Loucy (cell line): ENCODE data around the gene NOL6.
"Not testable (repeated sequence)": the region's sequence is repeated elsewhere in the genome, so short reads cannot be mapped to it uniquely, and the experiment has no call there.

Experiments
- EZH2phosphoT487 ChIP-seq: fragments of 200-600 bp; IDR thresholded peaks from 2 replicates; pipeline ENCODE4 v1.6.1; 2018; ENCODE audit warnings: antibody characterized with exemption, mild to moderate bottlenecking, moderate library complexity, borderline replicate concordance
- TF ChIP-seq, protein P1 (sequence below): fragments of 200-600 bp; sonication (generic); conservative IDR thresholded peaks from 2 replicates; pipeline ENCODE4 v1.5.1; 2014; ENCODE audit warnings: mild to moderate bottlenecking, antibody characterized with exemption, low read length

DNA sequence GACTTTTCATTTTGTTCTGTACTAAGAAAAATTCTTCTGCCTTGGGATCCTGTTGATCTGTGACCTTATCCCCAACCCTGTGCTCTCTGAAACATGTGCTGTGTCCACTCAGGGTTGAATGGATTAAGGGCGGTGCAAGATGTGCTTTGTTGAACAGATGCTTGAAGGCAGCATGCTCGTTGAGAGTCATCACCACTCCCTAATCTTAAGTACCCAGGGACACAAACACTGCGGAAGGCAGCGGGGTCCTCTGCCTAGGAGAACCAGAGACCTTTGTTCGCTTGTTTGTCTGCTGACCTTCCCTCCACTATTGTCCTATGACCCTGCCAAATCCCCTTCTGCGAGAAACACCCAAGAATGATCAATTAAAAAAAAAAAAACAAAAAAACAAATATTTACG, 49.7 kb downstream of the NOL6 start:
- TF ChIP-seq, protein P1, sequence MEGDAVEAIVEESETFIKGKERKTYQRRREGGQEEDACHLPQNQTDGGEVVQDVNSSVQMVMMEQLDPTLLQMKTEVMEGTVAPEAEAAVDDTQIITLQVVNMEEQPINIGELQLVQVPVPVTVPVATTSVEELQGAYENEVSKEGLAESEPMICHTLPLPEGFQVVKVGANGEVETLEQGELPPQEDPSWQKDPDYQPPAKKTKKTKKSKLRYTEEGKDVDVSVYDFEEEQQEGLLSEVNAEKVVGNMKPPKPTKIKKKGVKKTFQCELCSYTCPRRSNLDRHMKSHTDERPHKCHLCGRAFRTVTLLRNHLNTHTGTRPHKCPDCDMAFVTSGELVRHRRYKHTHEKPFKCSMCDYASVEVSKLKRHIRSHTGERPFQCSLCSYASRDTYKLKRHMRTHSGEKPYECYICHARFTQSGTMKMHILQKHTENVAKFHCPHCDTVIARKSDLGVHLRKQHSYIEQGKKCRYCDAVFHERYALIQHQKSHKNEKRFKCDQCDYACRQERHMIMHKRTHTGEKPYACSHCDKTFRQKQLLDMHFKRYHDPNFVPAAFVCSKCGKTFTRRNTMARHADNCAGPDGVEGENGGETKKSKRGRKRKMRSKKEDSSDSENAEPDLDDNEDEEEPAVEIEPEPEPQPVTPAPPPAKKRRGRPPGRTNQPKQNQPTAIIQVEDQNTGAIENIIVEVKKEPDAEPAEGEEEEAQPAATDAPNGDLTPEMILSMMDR = not testable (repeated sequence)
- TF ChIP-seq EZH2phosphoT487 = not testable (repeated sequence)
